Activated T-cell treated with anti-CD3 and anti-CD28 coated beads, Interleukin-2, amount 50 U/mL, for 72 hours (primary cell): Measurements from ENCODE around the gene KIF27. TPM values are rescaled to one million over a fixed set of nuclear protein-coding genes. Genes with fewer than 3 reads are reported as not detected.
A peak's percentile ranks its signal among the peaks of the same experiment; 100 is the strongest.
"Not testable (repeated sequence)": the region's sequence is repeated elsewhere in the genome, so short reads cannot be mapped to it uniquely, and the experiment has no call there.

Experiments used
- ATAC-seq, 2 donors: fragments of 150-1000 bp; cut with Tn5 transposase; replicated peaks in 1 of 2; 2 replicates each; pipeline ENCODE4 v1.10.0; 2021; ENCODE audit warnings: moderate library complexity in 2 of 2, mild to moderate bottlenecking in 1 of 2
- DNase-seq, 2 donors: peaks; one replicate each; pipeline ENCODE4 v3.0.0; 2021 to 2022; ENCODE audit warnings: mixed read lengths in 1 of 2
- H3K27ac Mint-ChIP-seq: one replicate; pipeline ENCODE4 v1.8.0; 2022; ENCODE audit warnings: mild to moderate bottlenecking, moderate library complexity, mixed read lengths
- H3K27me3 Mint-ChIP-seq: one replicate; pipeline ENCODE4 v1.8.0; 2022; ENCODE audit warnings: low read depth, mixed read lengths
- H3K36me3 Mint-ChIP-seq, 2 donors: one replicate each; pipeline ENCODE4 v1.8.0; 2022; ENCODE audit warnings: mixed read lengths in 2 of 2, mild to moderate bottlenecking in 1 of 2; ENCODE audit not compliant: insufficient read depth in 2 of 2
- H3K4me1 Mint-ChIP-seq: one replicate; pipeline ENCODE4 v1.8.0; 2022; ENCODE audit warnings: low read depth, mixed read lengths
- H3K4me3 Mint-ChIP-seq, 2 donors: one replicate each; pipeline ENCODE4 v1.8.0; 2022; ENCODE audit warnings: mild to moderate bottlenecking in 2 of 2, mixed read lengths in 2 of 2, moderate library complexity in 2 of 2
- H3K9me3 Mint-ChIP-seq, 2 donors: one replicate each; pipeline ENCODE4 v1.8.0; 2022; ENCODE audit warnings: mixed read lengths in 2 of 2
- total RNA-seq, 2 donors: library from RNA; stranded (reverse); gene quantifications; one replicate each; pipeline ENCODE4 v1.2.3, GENCODE V29; 2022

The KIF27 gene
- total RNA-seq, 2 donors from 2014 or later = 5.4 to 6.4 TPM

DNA sequence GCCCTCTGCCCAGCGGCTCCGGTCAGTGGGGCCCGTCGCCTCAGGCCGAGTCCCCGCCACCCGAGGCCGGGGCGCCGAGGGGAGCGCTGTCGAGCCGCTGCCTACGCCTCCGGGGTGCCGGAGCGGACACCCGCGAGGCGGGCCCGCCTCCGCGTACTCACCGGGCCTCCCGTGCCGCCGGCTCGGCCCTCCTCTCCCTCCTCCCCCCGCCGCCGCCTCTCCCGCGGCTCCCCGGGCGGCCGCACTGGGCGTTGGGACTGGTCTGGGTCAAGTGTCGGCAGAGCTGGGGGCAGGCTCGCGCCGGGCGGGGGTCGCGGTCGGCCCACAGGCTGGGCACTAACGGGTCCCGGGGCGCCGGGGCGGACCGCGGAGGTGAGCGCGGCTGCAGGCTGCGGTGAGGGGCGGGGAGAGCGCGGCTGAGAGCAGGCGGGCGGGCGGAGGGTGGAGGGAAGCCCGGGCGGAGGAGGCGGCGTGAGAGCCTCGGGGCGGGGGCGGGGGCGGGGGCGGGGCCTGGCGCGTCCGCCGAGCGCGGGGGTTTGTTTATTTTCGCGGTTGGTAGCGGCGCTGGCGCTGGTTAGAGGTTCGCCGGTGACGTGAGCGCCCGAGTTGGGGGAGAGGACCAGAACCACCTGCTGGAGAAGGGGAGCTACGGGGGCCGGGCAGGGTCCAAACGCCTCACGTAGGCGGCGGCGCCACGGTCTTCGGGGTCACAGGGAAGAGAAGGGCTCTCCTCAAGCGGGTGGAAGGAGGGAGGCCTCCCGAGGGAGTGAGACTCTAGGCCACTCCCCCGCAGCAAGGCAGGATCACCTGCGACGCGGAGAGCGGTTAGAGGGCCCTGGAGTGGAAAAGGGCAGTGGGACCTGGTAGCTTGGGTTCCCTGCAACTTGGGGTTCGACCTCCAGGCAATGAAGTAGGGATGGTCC, 103.6 kb downstream of the KIF27 start, which contains the start of gene GKAP1:
GKAP1 (minus strand) TSS at position 414 of the 923 bp plus-strand sequence. CDS start 11,252 bp downstream, outside the sequence.
- H3K36me3 Mint-ChIP-seq, H3K27me3 Mint-ChIP-seq, H3K9me3 Mint-ChIP-seq, H3K4me1 Mint-ChIP-seq: not testable (repeated sequence)
- Mint-ChIP-seq H3K4me3 (peak within 1 kb of the TSS; percentile 85 to 96), H3K27ac (peak within 1 kb of the TSS; percentile 96)
- peak; percentile 85 to 89 for ATAC-seq
- peak; percentile 77 to 82 for DNase-seq

DNA sequence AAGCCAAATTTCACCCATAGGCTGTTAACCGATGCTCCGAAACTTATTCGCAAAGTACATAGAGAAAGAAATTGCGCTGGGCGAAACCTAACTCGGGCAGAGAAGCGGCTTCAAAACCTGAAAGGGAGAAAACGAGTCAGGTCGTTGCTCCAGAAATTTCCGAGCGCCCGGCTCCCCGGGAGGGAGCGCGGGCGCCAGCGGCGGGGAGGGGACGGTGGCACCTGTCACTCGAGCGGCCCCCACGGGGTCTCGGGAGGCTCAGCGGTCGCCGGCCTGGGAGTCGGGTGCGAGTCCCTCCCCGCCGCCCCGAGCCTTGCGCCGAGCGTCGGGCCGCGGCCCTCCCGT, 104.2 kb downstream of the KIF27 start:
- H3K27ac Mint-ChIP-seq = peak overlapping the region; percentile 96
- H3K4me3 Mint-ChIP-seq = peak overlapping the region; percentile 85 to 96
- not testable (repeated sequence) for DNase-seq, ATAC-seq, H3K4me1 Mint-ChIP-seq, H3K27me3 Mint-ChIP-seq, H3K9me3 Mint-ChIP-seq, H3K36me3 Mint-ChIP-seq

DNA sequence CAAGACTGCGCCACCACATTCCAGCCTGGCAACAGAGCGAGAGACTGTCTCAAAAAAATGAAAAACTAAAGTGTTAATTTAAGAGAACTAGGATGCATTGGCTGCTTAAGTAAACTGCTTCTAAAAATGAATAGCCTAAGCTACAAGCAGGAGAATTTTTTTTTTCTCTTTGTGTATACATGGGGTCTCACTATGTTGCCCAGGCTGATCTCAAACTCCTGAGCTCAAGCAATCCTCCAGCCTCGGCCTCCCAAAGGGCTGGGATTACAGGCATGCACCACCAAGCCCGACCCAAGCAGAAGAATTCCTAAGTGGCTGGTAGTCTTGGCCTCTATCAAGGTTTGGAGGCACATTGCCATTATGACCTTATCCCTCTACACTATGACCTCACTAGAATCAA, 106.1 kb downstream of the KIF27 start:
- H3K4me1 Mint-ChIP-seq, H3K27me3 Mint-ChIP-seq, H3K36me3 Mint-ChIP-seq, DNase-seq, H3K27ac Mint-ChIP-seq, ATAC-seq, H3K9me3 Mint-ChIP-seq: not testable (repeated sequence)
- peak overlapping the region in 1 of 2 donors; percentile 55 for H3K4me3 Mint-ChIP-seq

DNA sequence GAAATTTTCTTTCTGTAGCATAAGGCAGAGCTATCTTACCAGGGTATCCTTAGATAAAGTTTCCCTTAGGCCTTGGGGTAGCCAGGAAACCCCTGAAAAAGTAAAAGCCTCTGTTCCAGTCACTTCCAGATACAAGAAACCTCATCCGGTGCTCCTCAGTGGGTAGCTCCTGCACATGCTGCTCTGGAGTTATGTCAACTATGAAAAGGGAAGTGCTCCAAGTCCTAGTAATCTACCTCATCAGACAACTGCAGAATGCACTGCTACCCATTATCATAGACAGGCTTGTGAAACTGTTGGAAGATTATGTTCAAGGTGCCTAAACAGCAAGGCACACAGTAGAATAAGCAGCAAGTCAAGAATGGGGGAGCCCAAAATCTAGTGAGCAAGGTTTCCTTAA, 112.0 kb downstream of the KIF27 start:
- not testable (repeated sequence) for H3K27ac Mint-ChIP-seq, H3K27me3 Mint-ChIP-seq, H3K36me3 Mint-ChIP-seq, H3K9me3 Mint-ChIP-seq, H3K4me1 Mint-ChIP-seq, ATAC-seq, DNase-seq, H3K4me3 Mint-ChIP-seq

DNA sequence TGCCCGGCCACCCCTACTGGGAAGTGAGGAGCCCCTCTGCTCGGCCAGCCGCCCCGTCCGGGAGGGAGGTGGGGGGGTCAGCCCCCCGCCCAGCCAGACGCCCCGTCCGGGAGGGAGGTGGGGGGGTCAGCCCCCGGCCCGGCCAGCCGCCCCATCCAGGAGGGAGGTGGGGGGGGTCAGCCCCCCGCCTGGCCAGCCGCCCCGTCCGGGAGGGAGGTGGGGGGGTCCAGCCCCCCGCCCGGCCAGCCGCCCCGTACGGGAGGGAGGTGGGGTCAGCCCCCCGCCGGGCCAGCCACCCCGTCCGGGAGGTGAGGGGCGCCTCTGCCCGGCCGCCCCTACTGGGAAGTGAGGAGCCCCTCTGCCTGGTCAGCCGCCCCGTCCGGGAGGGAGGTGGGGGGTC, 116.8 kb downstream of the KIF27 start:
- not testable (repeated sequence) for H3K4me3 Mint-ChIP-seq, DNase-seq, H3K4me1 Mint-ChIP-seq, H3K36me3 Mint-ChIP-seq, H3K27ac Mint-ChIP-seq, H3K27me3 Mint-ChIP-seq, H3K9me3 Mint-ChIP-seq, ATAC-seq

DNA sequence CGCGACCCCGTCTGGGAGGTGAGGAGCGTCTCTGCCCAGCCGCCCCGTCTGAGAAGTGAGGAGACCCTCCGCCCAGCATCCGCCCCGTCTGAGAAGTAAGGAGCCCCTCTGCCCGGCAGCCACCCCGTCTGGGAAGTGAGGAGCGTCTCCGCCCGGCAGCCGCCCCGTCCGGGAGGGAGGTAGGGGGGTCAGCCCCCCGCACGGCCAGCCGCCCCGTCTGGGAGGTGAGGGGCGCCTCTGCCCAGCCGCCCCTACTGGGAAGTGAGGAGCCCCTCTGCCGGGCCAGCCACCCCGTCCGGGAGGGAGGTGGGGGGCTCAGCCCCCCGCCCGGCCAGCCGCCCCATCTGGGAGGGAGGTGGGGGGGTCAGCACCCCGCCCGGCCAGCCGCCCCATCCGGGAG, 117.3 kb downstream of the KIF27 start:
- H3K4me3 Mint-ChIP-seq, H3K27ac Mint-ChIP-seq, H3K36me3 Mint-ChIP-seq, H3K27me3 Mint-ChIP-seq, DNase-seq, ATAC-seq, H3K9me3 Mint-ChIP-seq, H3K4me1 Mint-ChIP-seq: not testable (repeated sequence)

DNA sequence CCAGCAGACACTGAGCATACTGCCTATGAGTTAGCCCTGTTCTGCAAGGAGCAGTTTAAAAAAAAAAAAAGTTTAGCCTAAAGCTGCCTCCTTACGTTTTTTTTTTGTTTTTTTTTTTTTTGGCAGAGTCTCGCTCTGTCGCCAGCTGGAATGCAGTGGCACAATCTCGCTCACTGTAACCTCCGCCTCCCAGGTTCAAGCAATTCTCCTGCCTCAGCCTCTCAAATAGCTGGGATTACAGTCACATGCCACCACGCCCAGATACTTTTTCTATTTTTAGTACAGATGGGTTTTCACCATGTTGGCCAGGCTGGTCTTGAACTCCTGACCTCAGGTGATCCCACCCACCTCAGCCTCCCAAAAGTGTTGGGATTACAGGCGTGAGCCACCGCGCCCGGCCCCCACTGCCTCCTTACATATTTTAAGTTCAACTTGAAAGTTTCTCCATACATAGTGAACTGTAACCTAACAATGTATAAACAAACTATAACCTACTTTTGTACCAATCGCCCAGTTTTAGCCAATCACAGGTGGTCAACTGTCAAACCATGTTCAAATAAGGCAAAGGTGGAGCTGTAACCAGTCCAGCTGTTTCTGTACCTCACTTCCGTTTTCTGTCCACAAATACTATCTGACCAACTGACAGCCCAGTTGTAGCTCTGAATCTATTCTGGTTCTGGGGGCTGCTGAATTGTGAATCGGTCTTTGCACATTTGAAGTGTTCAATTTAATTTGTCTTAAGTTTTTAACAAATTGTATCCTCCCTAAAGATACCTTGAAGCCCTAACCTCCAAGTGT, 120.8 kb downstream of the KIF27 start:
- Mint-ChIP-seq H3K36me3 (no peaks in the 10 kb centered on the region), H3K9me3 (no peaks in the 10 kb centered on the region), H3K4me3 (no peak overlapping the region), H3K27me3 (no peaks in the 10 kb centered on the region), H3K4me1 (no peaks in the 10 kb centered on the region), H3K27ac (no peak overlapping the region)
- DNase-seq = no peak
- ATAC-seq = no peak

DNA sequence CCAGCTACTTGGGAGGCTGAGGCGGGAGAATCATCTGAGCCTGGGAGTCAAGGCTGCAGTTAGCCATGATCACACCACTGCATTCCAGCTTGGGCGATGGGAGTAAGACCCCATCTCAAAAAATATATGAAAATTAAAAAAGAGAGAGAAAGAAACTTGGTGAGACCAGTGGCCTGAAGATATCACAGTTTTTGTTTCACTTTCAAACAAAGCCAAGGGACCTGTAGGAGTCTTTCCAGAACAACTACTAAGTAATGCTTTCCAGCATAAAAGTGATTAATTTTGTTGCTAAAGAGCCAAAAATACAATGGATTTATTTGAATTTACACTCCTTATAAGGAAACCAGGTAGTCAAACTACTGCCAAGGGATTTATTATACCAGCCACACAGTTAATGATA, 127.2 kb downstream of the KIF27 start:
- Mint-ChIP-seq H3K36me3 (no peaks in the 10 kb centered on the region), H3K27me3 (no peaks in the 10 kb centered on the region), H3K4me1 (peaks cover 7% of the 10 kb centered on the region), H3K4me3 (no peak overlapping the region), H3K9me3 (no peaks in the 10 kb centered on the region), H3K27ac (no peak overlapping the region)
- DNase-seq (no peak), ATAC-seq (no peak)

DNA sequence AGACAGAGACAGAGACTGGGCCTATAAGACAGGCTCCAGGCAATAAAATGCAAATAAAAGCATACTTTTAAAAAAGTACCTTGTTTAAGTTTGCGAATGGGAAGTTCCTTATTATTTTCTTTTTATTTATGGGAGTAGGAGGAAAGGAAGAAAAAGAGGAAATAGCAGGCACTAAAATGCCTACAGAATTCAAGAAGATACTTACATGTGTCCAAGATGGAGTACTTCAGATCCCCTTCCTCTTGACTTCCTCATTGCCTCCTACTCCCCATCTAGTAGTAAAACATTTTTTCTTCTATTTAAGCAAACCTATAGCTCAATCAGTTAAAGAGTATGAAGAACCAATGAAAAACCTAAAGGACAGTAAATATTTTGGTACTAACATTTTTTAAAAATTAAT, 128.5 kb downstream of the KIF27 start:
- Mint-ChIP-seq H3K4me1 (peaks cover 7% of the 10 kb centered on the region), H3K27ac (no peak overlapping the region), H3K9me3 (no peaks in the 10 kb centered on the region), H3K36me3 (no peaks in the 10 kb centered on the region), H3K27me3 (no peaks in the 10 kb centered on the region), H3K4me3 (no peak overlapping the region)
- ATAC-seq = no peak
- no peak for DNase-seq

Other genes with a start within 250 kb of the KIF27 start
- 10 to 100 TPM; 79.0 to 80.5 TPM for gene UBQLN1, start 213.5 kb downstream of the KIF27 start, total RNA-seq
- gene GKAP1, start 103.7 kb downstream of the KIF27 start, total RNA-seq = 10 to 100 TPM; 12.2 to 14.0 TPM
- 100 to 1,000 TPM; 638 to 674 TPM for gene HNRNPK, start 58.8 kb upstream of the KIF27 start, total RNA-seq
- gene RMI1, start 59.4 kb upstream of the KIF27 start, total RNA-seq = 10 to 100 TPM; 22.4 to 23.5 TPM